Measurements from ENCODE around the gene CLEC16A.

The CLEC16A gene

GRCh38 chr16:11169641-11170040, 225.3 kb downstream of the CLEC16A start:
- DNase-seq: no peak

GRCh38 chr16:11170201-11170600, 225.8 kb downstream of the CLEC16A start:
- no peak for DNase-seq

- no peak for DNase-seq
These were observed 226.5 kb downstream of the CLEC16A start for GRCh38 chr16:11170696-11171447.

- no peak for DNase-seq
These were observed 227.0 kb downstream of the CLEC16A start for GRCh38 chr16:11171448-11171709.

- DNase-seq: no peak
These were observed 227.5 kb downstream of the CLEC16A start for GRCh38 chr16:11171757-11172299.

- DNase-seq: no peak
These were observed 229.1 kb downstream of the CLEC16A start for GRCh38 chr16:11173426-11173825.

- DNase-seq: no peak
These were observed 229.8 kb downstream of the CLEC16A start for GRCh38 chr16:11174141-11174540.

- DNase-seq: no peak
These were observed 230.9 kb downstream of the CLEC16A start for GRCh38 chr16:11175106-11175786.

- no peak for DNase-seq
These were observed 231.5 kb downstream of the CLEC16A start for GRCh38 chr16:11175787-11176341.

GRCh38 chr16:11177578-11178160, 233.3 kb downstream of the CLEC16A start:
- no peak for DNase-seq

GRCh38 chr16:11178424-11178823, 234.1 kb downstream of the CLEC16A start:
- no peak for DNase-seq

- DNase-seq: no peak
These were observed 235.2 kb downstream of the CLEC16A start for GRCh38 chr16:11179574-11179973.

- DNase-seq: no peak
These were observed 236.1 kb downstream of the CLEC16A start for GRCh38 chr16:11180489-11180888.

GRCh38 chr16:11181242-11181898, 237.0 kb downstream of the CLEC16A start:
- DNase-seq: no peak

- no peak for DNase-seq
These were observed 237.5 kb downstream of the CLEC16A start for GRCh38 chr16:11181899-11182279.

- DNase-seq: no peak
These were observed 238.0 kb downstream of the CLEC16A start for GRCh38 chr16:11182411-11182810.

GRCh38 chr16:11183035-11183812, 238.9 kb downstream of the CLEC16A start:
- DNase-seq: no peak

- no peak for DNase-seq
These were observed 239.6 kb downstream of the CLEC16A start for GRCh38 chr16:11183951-11184350.

GRCh38 chr16:11187522-11188023, 243.2 kb downstream of the CLEC16A start:
- DNase-seq: no peak

GRCh38 chr16:11188801-11189740, 244.7 kb downstream of the CLEC16A start:
- no peak for DNase-seq
